Cardiac ventricle fibroblast (primary cell): ENCODE measurements around the gene C1QTNF9. TPM values are rescaled to one million over a fixed set of nuclear protein-coding genes. Genes with fewer than 3 reads are reported as not detected.

Experiments used
- total RNA-seq: library from RNA; depleted of rRNA; stranded (reverse); fragments of >200 nt; gene quantifications from 2 replicates; pipeline ENCODE4 v1.2.3, GENCODE V29; 2015

Gene C1QTNF9, protein sequence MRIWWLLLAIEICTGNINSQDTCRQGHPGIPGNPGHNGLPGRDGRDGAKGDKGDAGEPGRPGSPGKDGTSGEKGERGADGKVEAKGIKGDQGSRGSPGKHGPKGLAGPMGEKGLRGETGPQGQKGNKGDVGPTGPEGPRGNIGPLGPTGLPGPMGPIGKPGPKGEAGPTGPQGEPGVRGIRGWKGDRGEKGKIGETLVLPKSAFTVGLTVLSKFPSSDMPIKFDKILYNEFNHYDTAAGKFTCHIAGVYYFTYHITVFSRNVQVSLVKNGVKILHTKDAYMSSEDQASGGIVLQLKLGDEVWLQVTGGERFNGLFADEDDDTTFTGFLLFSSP
- total RNA-seq, result not detected in 2 replicates

DNA sequence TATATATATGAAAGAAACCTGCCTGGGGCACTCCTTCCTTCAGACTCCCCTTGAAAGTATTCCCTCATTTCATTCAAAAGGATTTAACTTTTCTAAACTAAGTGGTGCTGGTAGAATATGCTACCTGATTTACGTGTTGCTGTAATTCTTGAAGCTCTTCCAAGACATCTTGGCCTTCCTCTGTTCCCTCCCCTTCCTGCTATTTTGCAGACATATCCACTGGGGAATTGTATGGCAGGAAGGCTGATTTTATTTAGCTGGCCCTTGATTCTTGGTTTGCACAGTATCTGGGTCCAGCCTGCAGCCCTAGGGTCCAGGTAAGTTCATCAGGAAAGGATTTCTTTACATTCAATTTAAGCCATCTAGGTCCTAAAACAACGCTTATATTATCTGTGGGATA, at the start of gene C1QTNF9:
Gene C1QTNF9 (plus strand): TSS at position 281 of the 400 bp plus-strand sequence. CDS start 6,424 bp downstream, outside the sequence.

Other genes with a start within 250 kb of the C1QTNF9 start
- gene SPATA13, start 148.9 kb upstream of the C1QTNF9 start, total RNA-seq, result 8.7 TPM in 2 replicates
- 42.1 and 48.1 TPM in 2 replicates for gene PARP4, start 203.2 kb downstream of the C1QTNF9 start, total RNA-seq